Measurements from ENCODE around the gene WWOX. TPM values are rescaled to one million over a fixed set of nuclear protein-coding genes. Genes with fewer than 3 reads are reported as not detected.

The WWOX gene
- total and polyA plus RNA-seq, 2 of the 4 experiments (the other 2 are of a cell fraction), result 2.7 to 5.4 TPM

GRCh38 chr16:78785218-78785617, 685.8 kb downstream of the WWOX start:
- Histone ChIP-seq H4K20me1 (ENCODE audit: insufficient read depth, low read length) (no peaks in the 10 kb centered on the region), H2BK20ac (ENCODE audit: low read depth, low read length) (no peak overlapping the region), H4K91ac (ENCODE audit: insufficient read depth, low read depth, low read length) (no peak overlapping the region), H3K27me3 (ENCODE audit: control insufficient read depth, insufficient read depth, low read length) (no peaks in the 10 kb centered on the region), H2AK5ac (ENCODE audit: low read depth, low read length) (no peak overlapping the region), H3K23ac (ENCODE audit: low read depth, low read length) (no peak overlapping the region), H3K4me3 (ENCODE audit: insufficient read depth, low read depth, low read length) (no peak overlapping the region), H3K4me2 (ENCODE audit: low read depth, low read length) (no peak overlapping the region), H3K36me3 (ENCODE audit: control insufficient read depth, insufficient read depth, low read length) (no peaks in the 10 kb centered on the region), H3K9me1 (ENCODE audit: insufficient read depth, low read length) (no peaks in the 10 kb centered on the region), H2BK5ac (ENCODE audit: low read depth, low read length, poor library complexity, severe bottlenecking) (no peak overlapping the region), H4K5ac (ENCODE audit: low read depth, low read length) (no peak overlapping the region), H3K27ac (ENCODE audit: insufficient read depth, low read length) (no peak overlapping the region), H3K14ac (replicated peaks; ENCODE audit: low read depth, low read length) (no peak overlapping the region), H2BK15ac (ENCODE audit: low read depth, low read length) (no peak overlapping the region), H3K4me1 (ENCODE audit: control insufficient read depth, insufficient read depth, low read length) (no peaks in the 10 kb centered on the region), H3K56ac (ENCODE audit: extremely low read depth, insufficient read depth, low read length) (no peak overlapping the region), H3K9me3 (ENCODE audit: control insufficient read depth, insufficient read depth, low read length) (peaks cover 11% of the 10 kb centered on the region), H2AK9ac (replicated peaks; ENCODE audit: low read depth, low read length, poor library complexity) (no peak overlapping the region), H2BK120ac (ENCODE audit: low read depth, low read length) (no peak overlapping the region), H2AFZ (replicated peaks; ENCODE audit: low read length, poor library complexity) (no peak overlapping the region), H4K8ac (ENCODE audit: low read depth in 2 of 2, low read length in 2 of 2) (no peak overlapping the region), H3K79me1 (ENCODE audit: low read depth in 1 of 2, low read length in 2 of 2) (no peaks in the 10 kb centered on the region), H3K9ac (ENCODE audit: low read depth, low read length) (no peak overlapping the region), H3K18ac (ENCODE audit: low read depth, low read length) (no peak overlapping the region), H3K4ac (ENCODE audit: low read depth, low read length) (no peak overlapping the region)
- CTCF ChIA-PET, result no interaction called here
- intact Hi-C loops (cut with micrococcal nuclease) (no loop called here), in situ Hi-C loops (cut with MboI; ENCODE audit: low sequenced_read_pairs) (no loop called here), dilution Hi-C loops (cut with HindIII; ENCODE audit: low sequenced_read_pairs, unreplicated experiment) (no loop called here)
- WGBS, 2 experiments (ENCODE audit: extremely low coverage in 2 of 2, insufficient read length in 1 of 2), result no CpG with 5 or more reads among the region's 3 CpGs
- no peak for DNase-seq
- ATAC-seq (ENCODE audit: low read depth), result no peak
- no peak for TF ChIP-seq RAD21 (IDR thresholded peaks at IDR 0.05; ENCODE audit: low read length)
- TF ChIP-seq ELK1 (IDR thresholded peaks at IDR 0.05; ENCODE audit: borderline replicate concordance, low read depth, low read length), result no peak
- no peak for TF ChIP-seq MAZ (IDR thresholded peaks at IDR 0.05; ENCODE audit: borderline replicate concordance, low read depth, low read length)
- no peak for TF ChIP-seq NFE2L2 (IDR thresholded peaks at IDR 0.05; ENCODE audit: low read depth, low read length)
- TF ChIP-seq CEBPB (IDR thresholded peaks at IDR 0.05; ENCODE audit: low read depth, low read length), result no peak
- TF ChIP-seq SMC3 (IDR thresholded peaks at IDR 0.05; ENCODE audit: low read depth, low read length), result no peak
- TF ChIP-seq MAFK (IDR thresholded peaks at IDR 0.05; ENCODE audit: low read depth, low read length), result no peak
- no peak for TF ChIP-seq FOS (IDR thresholded peaks at IDR 0.05; ENCODE audit: low read depth, low read length)
- no peak for TF ChIP-seq CHD1 (IDR thresholded peaks at IDR 0.05; ENCODE audit: low read depth, low read length)
- TF ChIP-seq RCOR1 (IDR thresholded peaks at IDR 0.05; ENCODE audit: insufficient replicate concordance, low read length), result no peak
- no peak for TF ChIP-seq USF2 (IDR thresholded peaks at IDR 0.05; ENCODE audit: low read depth, low read length)
- TF ChIP-seq CTCF (conservative IDR thresholded peaks at IDR 0.05; ENCODE audit: low read depth, low read length), result no peak
- BruUV-seq (replicated peaks), result no TSS peak
- POLR2A ChIA-PET (ENCODE audit: unreplicated experiment), result interaction anchor here (0.5 kb wide), 1 partner anchor 15 kb away, joined by 5 read pairs; no protein-coding TSS in a partner anchor
